Left renal pelvis (tissue), 4 donors: ENCODE results near the gene CSF2. TPM values are rescaled to one million over a fixed set of nuclear protein-coding genes. Genes with fewer than 3 reads are reported as not detected.

Source experiments
- DNase-seq, 4 donors: peaks; one replicate each; pipeline ENCODE4 v3.0.0-alpha.2; 2013; ENCODE audit warnings: low read depth in 4 of 4, low spot score in 3 of 4
- polyA plus RNA-seq, 4 donors: library from polyadenylated mRNA; unstranded; fragments of 120-200 nt; gene quantifications; one replicate each; pipeline ENCODE4 v1.2.1, GENCODE V29; 2013; ENCODE audit not compliant: insufficient read length in 4 of 4

Gene CSF2
- polyA plus RNA-seq, 4 donors = not detected

DNA sequence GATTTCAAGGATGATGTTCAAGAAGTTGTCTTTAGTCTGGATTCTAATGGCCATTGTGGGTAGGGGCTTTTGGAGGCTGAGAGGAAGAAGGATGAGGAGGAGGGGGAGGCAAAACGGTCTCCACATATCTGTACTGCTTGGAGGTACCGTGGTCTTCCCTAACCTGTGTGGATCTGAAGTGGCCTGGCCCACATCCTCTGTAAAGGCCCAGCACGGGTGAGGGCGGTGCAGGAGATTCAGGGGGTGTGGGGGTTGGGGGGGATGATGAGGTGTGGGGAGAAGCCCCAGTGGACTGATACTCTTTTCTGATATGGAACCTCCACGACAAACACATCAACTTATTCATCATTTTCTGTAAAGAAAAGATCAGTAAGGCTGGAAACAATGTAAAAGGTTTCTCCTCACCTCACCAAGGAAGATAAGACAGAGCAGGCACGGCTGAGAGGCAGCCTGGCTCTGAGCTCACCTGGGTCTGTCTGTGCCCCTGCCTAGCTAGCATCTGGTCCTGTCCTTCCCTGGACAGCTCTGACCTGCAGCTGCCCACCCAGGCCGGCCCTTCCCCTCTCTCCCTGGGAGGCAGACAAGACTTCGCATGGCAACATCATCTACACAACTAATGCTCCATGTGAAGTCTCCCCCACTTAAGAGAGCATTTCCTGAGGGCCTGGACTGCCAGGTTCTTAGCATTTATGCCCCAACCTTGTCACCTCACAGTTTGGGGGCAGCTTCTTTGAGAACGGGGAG is 18.7 kb upstream of the CSF2 start:
- no peak for DNase-seq

DNA sequence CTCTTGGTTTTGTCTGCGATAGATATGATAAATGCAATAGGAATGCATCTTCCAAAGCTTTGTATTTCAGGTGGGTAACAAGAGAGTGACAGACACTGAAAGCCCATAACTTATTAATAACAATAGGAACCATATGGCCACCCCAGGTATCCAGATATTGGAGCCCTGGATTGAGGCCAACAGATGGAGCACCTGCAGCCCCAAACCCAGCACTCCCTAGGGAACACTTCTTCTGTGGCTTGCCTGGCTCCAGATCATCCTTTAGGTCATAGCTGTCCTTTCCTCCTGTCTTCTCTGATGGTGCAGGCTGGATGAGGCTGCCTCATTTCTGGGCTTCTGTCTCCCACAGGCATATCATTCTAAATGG is 18.2 kb upstream of the CSF2 start:
- DNase-seq = no peak

DNA sequence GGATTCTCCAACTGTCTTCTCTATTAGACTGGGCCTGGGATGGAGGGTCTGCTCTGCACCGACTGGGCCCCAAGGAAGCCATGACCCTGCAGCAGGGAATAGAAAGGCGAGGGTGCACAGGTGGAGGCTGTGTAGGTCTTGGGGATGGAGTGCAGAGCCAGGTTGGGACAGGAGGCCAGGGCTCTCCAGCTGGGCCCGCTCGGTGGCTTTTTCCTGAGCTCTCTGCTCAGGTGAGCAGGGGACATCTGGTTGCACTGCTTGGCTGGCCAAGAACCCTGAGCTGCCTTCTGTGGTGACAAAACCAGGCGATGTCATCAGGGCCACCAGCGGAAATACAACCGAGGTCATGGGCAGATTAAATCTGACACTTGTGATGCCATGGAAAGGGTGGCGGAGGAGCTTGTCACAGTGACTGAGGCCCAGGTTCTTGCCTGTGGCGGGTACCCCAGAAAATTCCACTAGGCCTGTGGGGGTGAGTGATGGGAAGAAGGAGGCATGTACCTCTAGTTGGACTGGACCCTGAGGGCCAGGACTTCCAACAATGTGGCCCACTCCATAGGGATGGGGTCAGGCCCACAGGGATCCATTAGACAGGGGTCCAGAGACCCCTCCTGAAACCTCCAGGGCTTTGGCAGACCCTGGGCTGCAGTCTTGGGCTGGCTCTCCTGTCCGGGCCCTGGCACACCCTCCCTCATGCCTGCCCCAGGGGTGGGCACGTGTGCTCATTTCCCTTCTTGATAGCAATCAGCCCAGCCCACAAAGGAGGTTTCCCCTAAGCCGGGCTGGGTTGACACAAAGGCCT is 17.6 kb upstream of the CSF2 start:
- DNase-seq = no peak

DNA sequence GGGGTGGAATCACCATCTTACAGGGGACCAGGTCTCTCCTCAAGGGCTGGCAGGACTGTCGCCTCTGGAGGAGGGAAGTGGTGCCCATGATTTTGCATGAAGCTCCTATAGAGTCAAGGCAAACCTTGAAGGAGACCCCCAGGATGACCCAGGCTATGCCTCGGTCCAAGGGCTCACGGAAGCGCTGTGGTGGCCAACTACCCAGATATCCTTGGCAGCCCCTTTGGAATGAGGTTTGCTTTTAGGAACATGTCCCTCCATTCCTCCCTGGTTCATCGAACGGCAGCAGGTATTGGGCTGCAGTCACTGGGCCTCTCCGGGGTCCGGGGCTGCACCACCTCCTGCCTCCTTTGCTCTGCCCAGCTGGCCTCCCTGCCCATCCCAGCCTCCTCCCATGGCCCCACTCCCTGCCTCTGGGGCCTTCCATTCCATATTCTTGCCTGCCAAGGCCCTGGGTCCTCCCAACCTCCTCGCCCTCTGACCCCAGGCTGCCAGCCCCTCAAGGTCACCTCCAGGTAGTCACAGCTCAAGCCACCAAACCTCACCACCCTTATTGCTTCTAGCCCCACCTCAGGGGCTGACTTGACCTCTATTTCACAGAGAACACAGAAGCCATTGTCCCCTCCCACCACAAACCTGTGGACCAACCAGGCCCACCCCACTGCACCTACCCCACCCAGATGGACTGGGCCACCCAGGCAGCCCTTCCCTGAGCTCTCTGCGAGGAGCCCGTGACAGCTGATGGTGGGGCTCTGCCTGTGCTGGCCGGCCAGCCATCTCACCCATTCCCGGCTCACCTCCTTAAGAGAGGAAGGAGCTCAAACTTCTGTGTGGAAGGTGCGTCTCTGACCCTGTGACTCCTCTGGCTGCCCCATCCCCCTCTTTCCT is 16.7 kb upstream of the CSF2 start:
- DNase-seq = no peak

DNA sequence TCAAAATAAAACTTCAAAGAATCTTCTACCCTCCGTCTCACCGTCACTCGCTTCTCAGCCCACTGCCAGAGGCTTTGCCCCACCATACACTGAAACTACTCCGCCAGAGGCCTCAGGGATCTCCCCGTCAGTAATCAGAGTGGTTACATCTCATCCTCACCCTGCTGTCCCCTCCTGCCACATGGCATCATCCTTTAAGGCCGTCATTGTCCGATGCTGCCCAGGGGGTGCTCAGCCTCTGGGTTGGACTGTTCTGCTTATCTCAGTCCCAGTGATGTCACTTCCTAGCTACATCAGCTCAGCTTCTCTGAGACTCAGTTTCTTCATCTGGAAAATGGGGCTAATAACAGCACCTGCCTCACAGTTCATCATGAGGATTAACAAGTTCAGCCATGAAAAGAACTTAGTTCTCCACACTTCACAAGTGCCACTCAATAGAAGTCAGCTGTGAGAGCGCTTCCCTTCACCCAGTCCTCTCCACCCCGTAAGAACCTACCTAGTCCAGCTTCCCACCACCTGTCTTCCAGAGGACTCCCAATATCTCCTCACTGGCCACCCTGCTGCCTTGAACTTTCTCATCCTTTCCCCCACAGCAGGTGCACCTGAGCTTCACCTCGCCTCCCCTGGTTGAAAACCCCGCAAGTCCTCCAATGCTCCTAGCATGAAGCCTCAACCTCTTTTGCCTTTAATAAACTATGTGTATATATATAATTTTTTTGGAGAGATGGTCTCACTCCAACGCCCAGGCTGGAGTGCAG is 15.9 kb upstream of the CSF2 start:
- no peak for DNase-seq

DNA sequence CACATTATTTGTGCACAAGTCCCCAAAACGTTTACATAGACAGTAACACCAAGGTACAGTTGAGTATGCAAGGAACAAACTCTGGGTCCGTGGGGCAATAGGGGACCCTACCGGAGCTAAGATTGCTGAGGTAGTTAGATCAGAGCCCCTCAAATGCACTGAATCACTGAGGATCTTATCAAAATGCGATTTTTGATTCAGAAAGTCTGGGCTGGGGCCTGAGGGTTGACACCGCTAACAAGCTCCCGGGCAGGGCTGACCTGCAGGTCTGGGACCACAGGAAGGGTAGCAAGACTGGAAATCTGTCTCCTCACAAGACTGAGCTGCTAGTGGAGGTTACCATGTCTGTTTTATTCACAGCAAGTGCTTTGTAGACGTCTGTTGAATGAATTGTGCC is 14.9 kb upstream of the CSF2 start:
- DNase-seq = no peak

DNA sequence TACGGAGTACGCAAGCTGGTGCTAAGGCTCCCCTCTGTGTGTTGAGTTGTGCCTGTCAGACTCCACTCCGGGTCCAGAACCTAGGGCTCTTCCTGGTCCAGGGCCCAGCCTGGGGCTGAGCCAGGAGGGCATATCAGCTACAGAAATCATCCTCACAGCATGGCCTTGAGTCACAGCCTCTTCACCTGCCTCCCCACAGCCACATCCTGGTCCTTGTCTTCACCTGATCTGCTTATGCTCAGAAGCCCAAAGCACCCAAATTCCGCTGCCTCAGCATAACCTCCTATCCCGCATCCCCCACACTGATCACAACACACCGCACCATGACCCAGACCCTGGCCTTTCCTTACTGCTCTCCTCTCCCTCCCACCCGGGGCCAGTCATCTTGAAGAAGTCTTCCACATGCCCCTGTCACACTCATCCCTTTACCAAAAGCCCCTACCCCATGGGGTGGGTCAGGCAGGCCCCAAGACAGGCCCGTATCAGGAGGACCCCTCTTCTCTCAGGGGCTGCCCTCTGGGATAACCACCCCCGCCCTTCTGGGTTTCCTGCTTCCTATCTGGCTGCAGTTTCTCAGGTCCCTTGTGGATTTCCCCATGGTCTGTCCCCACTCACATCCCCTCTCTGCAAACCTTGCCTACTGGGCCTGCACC is 14.4 kb upstream of the CSF2 start:
- DNase-seq = no peak

DNA sequence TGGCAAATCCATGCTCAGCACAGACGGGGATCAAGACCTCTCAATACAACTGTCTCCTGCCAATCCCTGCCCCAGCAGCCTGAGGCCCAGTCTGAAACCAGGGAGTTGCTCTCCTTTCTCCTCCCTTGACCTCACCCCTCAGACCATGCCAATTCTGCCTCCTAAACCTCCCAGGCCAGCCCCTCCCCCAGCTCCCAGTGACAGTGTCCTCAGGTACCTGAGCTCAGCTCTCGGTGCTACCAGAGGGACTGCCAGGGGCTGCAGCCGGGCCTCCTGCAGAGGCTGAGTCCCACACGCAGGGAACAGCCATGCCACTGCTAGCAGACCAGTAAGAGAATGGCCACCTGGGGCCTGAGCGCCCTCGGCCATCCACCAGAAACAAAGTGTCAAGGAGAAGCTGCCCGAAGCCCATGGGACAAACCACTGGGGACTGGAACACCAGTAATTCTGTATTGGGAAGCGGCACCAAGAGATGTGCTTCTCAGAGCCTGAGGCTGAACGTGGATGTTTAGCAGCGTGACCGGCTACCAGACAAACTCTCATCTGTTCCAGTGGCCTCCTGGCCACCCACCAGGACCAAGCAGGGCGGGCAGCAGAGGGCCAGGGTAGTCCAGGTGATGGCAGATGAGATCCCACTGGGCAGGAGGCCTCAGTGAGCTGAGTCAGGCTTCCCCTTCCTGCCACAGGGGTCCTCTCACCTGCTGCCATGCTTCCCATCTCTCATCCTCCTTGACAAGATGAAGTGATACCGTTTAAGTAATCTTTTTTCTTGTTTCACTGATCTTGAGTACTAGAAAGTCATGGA is 13.7 kb upstream of the CSF2 start:
- no peak for DNase-seq

DNA sequence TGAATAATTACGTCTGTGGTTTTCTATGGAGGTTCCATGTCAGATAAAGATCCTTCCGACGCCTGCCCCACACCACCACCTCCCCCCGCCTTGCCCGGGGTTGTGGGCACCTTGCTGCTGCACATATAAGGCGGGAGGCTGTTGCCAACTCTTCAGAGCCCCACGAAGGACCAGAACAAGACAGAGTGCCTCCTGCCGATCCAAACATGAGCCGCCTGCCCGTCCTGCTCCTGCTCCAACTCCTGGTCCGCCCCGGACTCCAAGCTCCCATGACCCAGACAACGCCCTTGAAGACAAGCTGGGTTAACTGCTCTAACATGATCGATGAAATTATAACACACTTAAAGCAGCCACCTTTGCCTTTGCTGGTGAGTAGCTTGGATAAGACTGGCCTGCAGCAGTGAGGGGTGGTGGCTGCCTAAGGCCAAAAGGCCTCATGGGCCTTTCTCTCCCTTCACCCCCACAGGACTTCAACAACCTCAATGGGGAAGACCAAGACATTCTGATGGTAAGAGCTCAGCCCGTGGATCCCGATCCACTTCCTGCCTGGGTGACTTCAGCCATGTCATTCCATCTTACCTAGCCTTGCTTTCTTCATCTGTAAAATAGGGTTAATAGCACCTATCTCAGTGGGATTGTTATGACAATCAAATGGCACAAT is 13.0 kb upstream of the CSF2 start, which contains the start of gene IL3:
Gene IL3, plus strand, starts transcription at position 155 of the 661 bp plus-strand sequence. Its CDS starts 52 bp downstream, at position 207.
- DNase-seq = no peak

DNA sequence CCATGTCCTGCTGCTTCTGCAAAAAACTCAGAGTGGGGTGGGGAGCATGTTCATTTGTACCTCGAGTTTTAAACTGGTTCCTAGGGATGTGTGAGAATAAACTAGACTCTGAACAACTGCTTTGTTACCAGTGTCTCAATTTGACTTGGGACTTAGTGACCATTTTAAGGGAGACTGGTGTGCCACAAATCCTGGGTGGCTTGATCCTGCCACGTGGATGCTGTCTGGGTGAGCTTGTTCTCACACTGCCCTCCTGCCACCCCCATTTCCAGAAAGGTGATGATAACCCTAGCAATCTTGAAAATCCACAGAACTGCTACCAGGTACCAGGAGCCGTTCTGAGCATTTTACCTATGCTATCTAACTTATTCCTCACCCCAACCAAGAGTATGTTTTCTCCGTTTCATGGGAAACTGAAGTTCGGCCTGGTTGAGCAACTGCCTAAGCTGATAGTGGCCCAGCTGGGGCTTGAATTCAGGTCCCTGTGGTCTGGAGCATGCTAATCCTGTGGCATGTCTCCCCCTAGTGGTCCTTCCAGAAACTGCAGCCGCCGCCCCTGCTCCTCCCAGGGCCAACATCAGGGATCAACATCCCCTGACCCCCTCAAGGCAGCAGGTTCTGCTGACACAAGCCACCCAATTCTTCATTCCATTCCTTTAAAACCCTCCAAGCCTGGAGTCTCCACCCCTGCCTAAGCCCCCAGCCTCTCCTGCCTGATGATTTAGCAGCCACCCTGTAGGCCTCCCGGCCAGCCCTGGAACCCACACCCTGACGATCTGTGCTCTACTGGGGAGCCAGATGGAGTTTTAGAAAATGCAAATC is 10.3 kb upstream of the CSF2 start:
- peak in 1 of 4 donors; percentile 6 for DNase-seq

DNA sequence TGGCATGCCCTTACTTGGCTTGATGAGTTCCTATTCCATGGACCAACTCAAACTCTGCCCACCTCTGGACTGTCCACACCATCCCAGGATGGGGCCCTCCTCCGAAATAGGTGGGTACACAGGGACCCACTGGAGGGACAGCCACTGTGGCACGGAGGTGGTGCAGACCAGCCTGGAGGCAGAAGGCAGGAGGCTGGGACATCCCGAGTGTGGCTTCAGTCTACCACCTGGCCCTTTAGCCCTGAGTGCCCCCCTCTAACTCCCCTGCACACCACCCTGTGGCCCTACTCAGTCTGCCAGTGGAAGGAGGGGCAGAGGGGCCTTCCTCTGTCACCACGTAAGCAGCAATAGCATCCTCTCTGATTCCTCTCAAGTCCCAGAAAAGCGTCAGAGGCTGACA is 9.4 kb upstream of the CSF2 start:
- DNase-seq = no peak

DNA sequence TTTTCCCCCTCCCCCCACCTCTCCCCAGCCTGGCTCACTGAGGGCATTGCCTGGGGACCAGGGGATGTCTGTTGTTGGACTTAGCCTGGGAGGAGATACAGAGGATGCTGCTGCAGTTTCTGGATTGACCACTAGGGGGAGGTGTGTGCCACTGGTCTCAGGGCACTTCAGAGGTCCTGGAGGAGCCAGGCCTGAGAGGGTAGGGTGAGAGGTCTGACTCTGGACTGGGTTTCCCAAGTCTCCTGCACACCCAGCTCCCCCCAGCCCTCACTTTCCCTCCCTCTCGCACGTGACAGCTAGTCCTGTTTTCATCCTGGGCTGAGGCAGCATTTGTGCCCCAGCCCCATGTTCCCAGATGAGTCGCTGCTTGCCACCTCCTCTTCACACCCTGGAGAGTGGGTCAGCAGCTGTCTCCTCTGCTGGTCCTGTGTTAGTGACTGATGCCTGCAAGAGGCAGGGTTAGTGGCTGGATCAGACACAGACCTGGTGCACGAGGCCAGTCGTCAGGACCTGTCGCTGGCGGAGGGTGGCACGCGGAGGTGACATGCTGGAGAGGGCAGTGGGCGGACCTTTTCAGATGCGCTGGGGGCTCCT is 8.8 kb upstream of the CSF2 start:
- peak in 2 of 4 donors; percentile 22 to 36 for DNase-seq

DNA sequence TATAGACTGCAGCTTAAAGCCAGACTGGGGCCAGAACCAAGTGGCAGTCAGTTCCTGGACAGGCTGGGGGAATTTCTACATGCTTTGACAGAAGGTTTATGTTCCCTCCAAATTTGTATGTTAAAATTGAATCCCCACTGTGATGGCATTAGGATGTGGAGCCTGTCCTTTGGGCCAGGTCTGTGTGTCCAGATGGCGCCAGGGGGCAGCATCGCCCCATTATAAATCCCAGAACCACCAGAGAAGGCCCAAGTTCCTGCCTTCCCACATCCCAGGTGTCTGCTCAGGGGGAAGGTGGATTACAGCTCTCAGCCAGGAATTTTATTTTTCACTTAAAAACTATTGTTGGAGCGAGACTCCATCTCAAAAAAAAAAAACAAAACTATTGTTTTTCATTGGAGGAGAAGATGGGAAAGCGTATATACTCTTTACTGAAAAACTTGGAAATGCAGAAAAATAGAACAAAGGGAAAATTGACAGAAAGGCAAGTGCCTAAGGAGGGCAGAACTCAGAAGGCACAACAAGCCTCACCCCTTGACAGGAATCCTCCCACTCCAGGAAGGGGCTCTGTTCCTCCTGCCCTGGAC is 8.1 kb upstream of the CSF2 start:
- DNase-seq = peak in 2 of 4 donors; percentile 12 to 16

DNA sequence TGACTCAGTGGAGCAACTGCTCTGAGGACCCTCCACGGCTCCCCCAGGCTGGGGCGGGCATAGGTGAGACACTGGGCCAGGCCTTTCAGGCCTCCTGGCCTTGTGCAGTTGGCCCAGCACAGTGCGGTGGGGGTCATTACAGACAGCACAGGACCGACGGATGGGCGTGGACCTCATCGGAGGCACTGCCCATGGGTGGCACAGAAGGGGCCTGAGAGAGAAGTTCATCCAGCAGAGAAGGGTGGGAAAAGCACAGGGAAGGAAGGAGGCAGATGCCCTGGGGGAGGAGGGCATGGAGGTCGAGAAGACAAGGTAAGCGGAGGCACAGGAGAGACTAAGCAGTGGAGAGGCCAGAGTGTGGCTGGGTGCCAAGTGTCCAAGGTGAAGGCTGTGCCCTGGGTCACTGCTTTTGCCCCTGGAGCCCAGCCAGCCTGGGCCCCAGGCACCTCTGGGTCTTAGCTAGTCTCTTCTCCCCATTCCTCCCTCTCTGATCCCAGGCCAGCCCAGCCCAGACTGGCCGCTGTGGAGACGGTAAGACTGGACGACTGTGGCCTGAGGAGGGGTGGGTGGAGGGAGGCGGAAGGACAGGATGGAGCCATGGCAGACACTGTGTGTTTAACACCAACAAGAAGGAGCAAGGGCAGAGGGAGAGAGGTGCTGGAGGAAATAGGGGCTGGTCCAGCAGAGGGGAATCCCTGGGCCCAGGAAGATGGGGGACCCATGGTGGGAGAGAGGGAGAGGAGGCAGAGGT is 7.5 kb upstream of the CSF2 start:
- no peak for DNase-seq

DNA sequence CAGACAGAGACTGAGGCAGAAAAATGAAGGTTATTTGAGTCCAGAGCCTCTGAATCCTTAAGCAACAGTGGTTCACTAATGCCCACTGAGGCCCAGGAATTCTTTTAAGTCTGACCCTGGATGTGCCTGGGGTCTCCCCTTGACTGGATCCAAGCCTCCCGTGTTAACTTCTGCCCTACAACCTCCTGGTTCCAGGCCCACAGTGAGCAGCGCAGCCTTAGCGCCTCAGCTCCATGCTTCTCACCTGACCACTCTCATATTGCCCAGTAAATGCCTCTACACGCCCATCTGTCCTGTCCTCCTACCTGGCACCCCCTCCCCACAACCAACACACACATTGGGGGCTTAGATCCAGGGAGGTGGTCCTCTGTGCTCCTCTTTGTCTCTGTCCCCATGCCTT is 6.7 kb upstream of the CSF2 start:
- no peak for DNase-seq

DNA sequence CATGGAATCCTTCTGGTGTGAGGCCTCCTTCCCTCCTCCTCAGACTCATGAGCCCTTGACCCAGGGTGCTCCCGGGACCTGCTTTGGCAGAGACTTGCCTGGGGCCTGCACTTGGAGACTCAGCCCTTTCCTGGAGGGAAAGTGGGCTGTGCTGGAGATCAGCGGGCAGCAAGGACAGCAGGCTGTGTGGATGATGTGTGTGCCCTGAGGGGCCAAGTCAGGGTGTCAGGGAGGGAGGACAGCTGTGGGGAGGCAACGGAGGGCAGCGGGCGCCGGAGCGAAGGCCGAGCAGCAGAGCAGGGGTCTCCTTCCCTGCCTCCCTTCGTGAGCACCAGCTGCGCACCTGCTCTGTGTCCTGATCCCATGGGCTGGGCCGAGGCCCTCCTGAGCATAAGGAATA is 6.1 kb upstream of the CSF2 start:
- DNase-seq = no peak
